ENCODE data around the gene CPXM2. TPM values are rescaled to one million over a fixed set of nuclear protein-coding genes. Genes with fewer than 3 reads are reported as not detected.
A peak's percentile ranks its signal among the peaks of the same experiment; 100 is the strongest.

The CPXM2 gene
- total RNA-seq, 2 donors from 2014 or later: not detected

GRCh38 chr10:123912871-123913270 lies 21.3 kb upstream of the CPXM2 start:
- Mint-ChIP-seq H3K27ac (peak overlapping the region in 1 of 2 donors; percentile 50), H3K9me3 (no peaks in the 10 kb centered on the region), H3K4me1 (ENCODE audit: low read depth in 2 of 2) (peaks cover 56 to 62% of the 10 kb centered on the region in 2 donors), H3K4me3 (peak overlapping the region; percentile 61), H3K27me3 (no peaks in the 10 kb centered on the region), H3K36me3 (no peaks in the 10 kb centered on the region)
- DNase-seq (ENCODE audit: low spot score) (no peak), ATAC-seq (no peak)

DNA sequence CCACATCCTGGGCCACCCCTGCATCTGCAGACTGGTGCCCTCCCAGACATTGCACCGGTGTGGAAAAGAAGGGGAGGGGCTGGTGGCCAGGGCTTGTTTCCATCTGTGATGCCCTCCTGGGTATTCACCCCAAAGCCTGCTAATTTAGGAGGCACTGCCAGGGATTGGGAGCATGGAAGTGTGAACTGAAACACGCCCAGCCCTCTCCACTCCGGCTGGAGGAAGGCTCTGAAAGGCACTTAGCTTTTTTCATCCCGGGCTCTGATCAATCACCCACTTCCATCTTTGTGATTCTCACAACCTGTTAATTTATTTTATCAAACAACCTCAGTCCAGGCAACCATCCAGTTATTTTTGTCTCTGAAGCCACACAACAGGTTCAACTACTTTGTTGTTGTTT lies 20.9 kb upstream of the CPXM2 start:
- H3K4me3 Mint-ChIP-seq: no peak overlapping the region
- H3K4me1 Mint-ChIP-seq (ENCODE audit: low read depth in 2 of 2): peaks cover 60 to 66% of the 10 kb centered on the region in 2 donors
- H3K27me3 Mint-ChIP-seq: no peaks in the 10 kb centered on the region
- no peaks in the 10 kb centered on the region for H3K36me3 Mint-ChIP-seq
- H3K9me3 Mint-ChIP-seq: no peaks in the 10 kb centered on the region
- ATAC-seq (no peak), DNase-seq (ENCODE audit: low spot score) (no peak)
- H3K27ac Mint-ChIP-seq: no peak overlapping the region

DNA sequence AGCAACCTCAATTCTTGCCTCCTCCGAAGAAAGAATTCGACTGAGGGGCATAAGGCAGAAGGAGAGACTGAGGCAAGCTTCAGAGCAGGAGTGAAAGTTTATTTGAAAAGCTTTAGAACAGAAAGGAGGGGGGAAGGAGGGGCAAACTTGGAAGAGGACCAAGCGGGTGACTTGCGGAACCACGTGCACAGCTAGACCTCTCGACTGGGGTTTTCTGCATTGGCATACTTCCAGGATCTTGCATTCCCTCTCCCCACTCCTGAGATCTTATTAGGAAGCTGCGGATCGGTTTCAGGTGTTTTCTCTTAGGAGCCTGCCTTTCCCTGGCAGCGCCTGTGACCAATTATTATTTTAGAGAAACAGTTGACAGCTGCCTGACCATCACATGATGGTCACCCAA lies 20.3 kb upstream of the CPXM2 start:
- Mint-ChIP-seq H3K36me3 (no peaks in the 10 kb centered on the region), H3K4me1 (ENCODE audit: low read depth in 2 of 2) (peaks cover 64 to 72% of the 10 kb centered on the region in 2 donors), H3K9me3 (no peaks in the 10 kb centered on the region), H3K27me3 (no peaks in the 10 kb centered on the region), H3K27ac (no peak overlapping the region), H3K4me3 (no peak overlapping the region)
- DNase-seq (ENCODE audit: low spot score) (no peak), ATAC-seq (no peak)

- H3K4me1 Mint-ChIP-seq (ENCODE audit: low read depth in 2 of 2): peaks cover 69 to 77% of the 10 kb centered on the region in 2 donors
- ATAC-seq (no peak), DNase-seq (ENCODE audit: low spot score) (no peak)
- no peaks in the 10 kb centered on the region for H3K36me3 Mint-ChIP-seq
- H3K9me3 Mint-ChIP-seq: no peaks in the 10 kb centered on the region
- no peaks in the 10 kb centered on the region for H3K27me3 Mint-ChIP-seq
- H3K4me3 Mint-ChIP-seq: no peak overlapping the region
- H3K27ac Mint-ChIP-seq: no peak overlapping the region
Observed at GRCh38 chr10:123909866-123910265, 18.3 kb upstream of the CPXM2 start.

- DNase-seq (ENCODE audit: low spot score) (no peak), ATAC-seq (no peak)
- no peaks in the 10 kb centered on the region for H3K27me3 Mint-ChIP-seq
- no peaks in the 10 kb centered on the region for H3K36me3 Mint-ChIP-seq
- no peaks in the 10 kb centered on the region for H3K9me3 Mint-ChIP-seq
- H3K27ac Mint-ChIP-seq: no peak overlapping the region
- H3K4me3 Mint-ChIP-seq: no peak overlapping the region
- peaks cover 69 to 73% of the 10 kb centered on the region in 2 donors for H3K4me1 Mint-ChIP-seq (ENCODE audit: low read depth in 2 of 2)
Observed at GRCh38 chr10:123909426-123909825, 17.8 kb upstream of the CPXM2 start.

DNA sequence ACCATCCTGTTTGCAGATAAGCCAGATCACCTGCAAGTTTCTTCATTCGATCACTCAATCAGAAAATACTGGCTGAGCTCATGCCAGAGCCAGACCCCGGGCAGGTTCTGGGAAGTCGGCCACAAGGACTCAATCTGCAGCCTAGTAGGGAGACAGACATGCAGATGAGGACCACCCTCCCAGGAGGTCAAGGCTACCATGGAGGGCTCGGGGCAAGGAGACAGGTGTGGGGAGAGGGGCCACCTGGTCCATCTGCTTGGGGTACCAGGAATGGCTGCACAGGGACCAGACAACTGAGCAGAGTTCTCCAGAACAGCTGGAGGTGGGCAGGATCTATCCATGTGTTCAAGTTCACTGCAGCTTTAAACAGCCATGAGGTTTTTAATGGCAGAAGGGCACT lies 16.8 kb upstream of the CPXM2 start:
- DNase-seq (ENCODE audit: low spot score) (no peak), ATAC-seq (no peak)
- no peaks in the 10 kb centered on the region for H3K36me3 Mint-ChIP-seq
- H3K9me3 Mint-ChIP-seq: no peaks in the 10 kb centered on the region
- H3K27me3 Mint-ChIP-seq: no peaks in the 10 kb centered on the region
- no peak overlapping the region for H3K4me3 Mint-ChIP-seq
- peaks cover 59 to 64% of the 10 kb centered on the region in 2 donors for H3K4me1 Mint-ChIP-seq (ENCODE audit: low read depth in 2 of 2)
- peak overlapping the region in 1 of 2 donors; percentile 15 for H3K27ac Mint-ChIP-seq

GRCh38 chr10:123906884-123907652 lies 15.5 kb upstream of the CPXM2 start:
- Mint-ChIP-seq H3K4me1 (ENCODE audit: low read depth in 2 of 2) (peaks cover 50 to 53% of the 10 kb centered on the region in 2 donors), H3K9me3 (no peaks in the 10 kb centered on the region), H3K36me3 (no peaks in the 10 kb centered on the region), H3K27ac (peak overlapping the region in 1 of 2 donors; percentile 15), H3K27me3 (no peaks in the 10 kb centered on the region), H3K4me3 (peak overlapping the region; percentile 34)
- no peak for DNase-seq (ENCODE audit: low spot score)
- ATAC-seq: no peak

DNA sequence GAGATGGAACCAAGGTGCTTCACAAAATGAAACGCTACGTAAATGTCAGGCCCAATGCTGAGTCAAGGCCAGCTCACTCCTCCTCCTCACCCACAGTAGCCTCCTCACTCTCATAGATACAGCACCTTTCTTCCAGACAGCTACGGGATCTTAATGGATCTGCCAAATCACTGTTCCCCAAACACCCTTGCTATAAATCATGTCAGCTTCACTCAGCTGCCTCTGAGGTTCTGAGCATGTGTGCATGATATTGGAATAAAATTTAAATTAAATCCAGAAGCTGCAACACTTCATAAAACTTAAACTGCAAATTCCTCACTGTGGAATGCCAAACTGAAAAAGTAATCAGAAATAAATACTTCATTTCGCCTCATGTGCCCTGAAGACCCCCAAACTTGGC lies 14.7 kb upstream of the CPXM2 start:
- Mint-ChIP-seq H3K27ac (peak overlapping the region in 1 of 2 donors; percentile 15), H3K36me3 (no peaks in the 10 kb centered on the region), H3K27me3 (no peaks in the 10 kb centered on the region), H3K4me3 (no peak overlapping the region), H3K4me1 (ENCODE audit: low read depth in 2 of 2) (peaks cover 45 to 50% of the 10 kb centered on the region in 2 donors), H3K9me3 (no peaks in the 10 kb centered on the region)
- DNase-seq (ENCODE audit: low spot score) (no peak), ATAC-seq (no peak)

GRCh38 chr10:123904834-123905409 lies 13.3 kb upstream of the CPXM2 start:
- Mint-ChIP-seq H3K4me1 (ENCODE audit: low read depth in 2 of 2) (peaks cover 37 to 39% of the 10 kb centered on the region in 2 donors), H3K27ac (no peak overlapping the region), H3K9me3 (peaks cover 3% of the 10 kb centered on the region), H3K27me3 (no peaks in the 10 kb centered on the region), H3K4me3 (no peak overlapping the region), H3K36me3 (peaks cover 1% of the 10 kb centered on the region)
- ATAC-seq: no peak
- no peak for DNase-seq (ENCODE audit: low spot score)

DNA sequence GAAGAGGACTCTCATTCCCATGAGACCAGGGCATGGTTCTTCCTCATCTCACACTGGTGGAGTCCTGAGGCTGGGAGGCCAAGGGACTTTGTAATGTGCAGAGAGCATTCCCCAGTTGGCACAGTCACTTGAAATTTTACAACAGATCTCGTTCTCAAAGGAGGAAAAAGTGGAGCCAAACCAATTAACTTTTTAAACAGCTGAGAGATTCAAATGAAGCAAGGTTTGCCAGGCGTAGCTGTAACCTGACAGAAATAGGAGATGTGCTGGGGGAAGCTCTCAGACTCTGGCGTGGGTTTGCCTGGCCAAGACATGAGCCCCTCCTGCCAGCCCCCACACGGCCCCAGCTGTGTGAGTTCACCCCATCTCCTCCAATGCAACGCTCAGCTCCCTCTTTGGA lies 12.0 kb upstream of the CPXM2 start:
- Mint-ChIP-seq H3K27ac (no peak overlapping the region), H3K4me3 (no peak overlapping the region), H3K27me3 (no peaks in the 10 kb centered on the region), H3K36me3 (peaks cover 7% of the 10 kb centered on the region), H3K4me1 (ENCODE audit: low read depth in 2 of 2) (peaks cover 26 to 33% of the 10 kb centered on the region in 2 donors), H3K9me3 (peaks cover 3% of the 10 kb centered on the region)
- DNase-seq (ENCODE audit: low spot score): no peak
- no peak for ATAC-seq

DNA sequence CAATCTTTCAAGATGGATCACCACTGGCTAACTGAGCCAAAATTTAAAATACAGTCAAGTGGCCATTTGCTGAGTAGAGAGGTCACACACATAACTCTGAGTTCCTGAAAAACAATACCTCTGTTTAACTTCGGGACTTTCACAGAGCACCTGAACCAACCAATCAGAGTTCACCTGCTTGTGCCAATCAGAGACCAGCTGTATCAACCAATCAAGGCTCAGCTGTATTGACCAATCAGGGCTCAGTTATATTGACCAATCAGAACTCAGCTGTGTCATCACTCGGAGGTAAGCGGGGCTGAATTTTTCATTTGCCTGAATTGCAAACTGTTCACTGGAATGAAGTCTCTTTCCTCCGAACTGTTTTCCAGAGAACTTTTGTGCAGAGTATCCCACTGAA lies 10.0 kb upstream of the CPXM2 start:
- Mint-ChIP-seq H3K4me3 (no peak overlapping the region), H3K36me3 (peaks cover 7% of the 10 kb centered on the region)

DNA sequence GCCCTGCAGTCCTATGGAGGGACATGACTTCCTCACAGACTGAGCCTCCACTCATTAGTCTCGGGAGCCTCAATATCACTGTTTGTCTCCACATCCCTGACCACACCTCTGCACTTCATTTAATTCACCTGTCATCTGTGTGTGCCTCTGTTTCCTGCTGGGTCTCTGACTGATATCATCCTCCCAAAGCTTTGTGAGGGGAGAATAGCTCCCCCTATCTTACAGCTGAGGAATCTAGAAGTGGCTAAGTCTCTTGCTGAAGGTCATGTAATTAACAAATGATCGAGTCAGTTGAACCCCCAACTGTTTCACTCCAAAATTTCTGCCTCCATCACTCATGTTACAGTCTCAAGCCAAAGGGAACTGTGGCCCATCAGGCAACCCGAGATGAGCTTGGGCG lies 5.5 kb upstream of the CPXM2 start:
- Mint-ChIP-seq H3K4me3 (no peak overlapping the region), H3K36me3 (peaks cover 7% of the 10 kb centered on the region), H3K27ac (no peak overlapping the region), H3K27me3 (peaks cover 7 to 16% of the 10 kb centered on the region in 2 donors), H3K4me1 (ENCODE audit: low read depth in 2 of 2) (peaks cover 3 to 5% of the 10 kb centered on the region in 2 donors), H3K9me3 (peaks cover 3% of the 10 kb centered on the region)
- ATAC-seq: no peak
- DNase-seq (ENCODE audit: low spot score): no peak

More for the DNA sequence above, 10.0 kb upstream of the CPXM2 start:
- DNase-seq (ENCODE audit: low spot score): no peak
- Mint-ChIP-seq H3K27me3 (peaks cover 0 to 3% of the 10 kb centered on the region in 2 donors), H3K4me1 (ENCODE audit: low read depth in 2 of 2) (peaks cover 13 to 19% of the 10 kb centered on the region in 2 donors), H3K27ac (no peak overlapping the region), H3K9me3 (peaks cover 3% of the 10 kb centered on the region)
- no peak for ATAC-seq

DNA sequence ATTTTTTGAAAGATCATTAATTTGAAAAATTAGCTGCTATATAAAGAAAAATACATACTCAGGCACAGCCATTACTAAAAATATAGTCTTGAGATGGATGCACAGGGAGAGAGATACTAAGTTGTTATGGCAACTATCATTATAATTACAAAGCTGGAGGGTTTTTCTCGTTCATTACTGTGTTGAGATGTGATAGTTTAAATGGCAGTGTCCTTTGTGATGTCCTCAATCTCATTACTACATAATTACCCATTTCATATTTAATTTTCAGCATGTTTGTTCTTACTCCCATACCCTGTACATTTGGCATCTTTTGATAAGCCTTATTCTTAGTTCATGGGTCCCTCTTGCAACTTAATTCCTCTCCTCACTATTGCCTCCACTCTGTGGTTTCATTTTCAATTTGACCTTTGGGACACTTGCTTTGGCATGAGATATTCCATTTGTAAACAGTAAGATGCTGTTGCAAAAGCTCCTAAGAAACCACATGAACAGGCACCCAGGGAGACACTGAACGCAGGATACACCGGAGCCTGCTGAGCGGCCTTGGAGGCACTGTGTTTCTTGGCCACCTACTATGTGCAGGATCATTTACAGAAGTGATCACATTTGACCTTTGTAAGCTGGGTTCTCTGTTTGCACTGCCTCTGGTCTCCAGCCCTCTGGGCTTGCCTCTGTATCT lies 4.8 kb upstream of the CPXM2 start:
- peaks cover 7 to 16% of the 10 kb centered on the region in 2 donors for H3K27me3 Mint-ChIP-seq
- H3K36me3 Mint-ChIP-seq: peaks cover 7% of the 10 kb centered on the region
- no peak overlapping the region for H3K4me3 Mint-ChIP-seq
- H3K4me1 Mint-ChIP-seq (ENCODE audit: low read depth in 2 of 2): peaks cover 3 to 5% of the 10 kb centered on the region in 2 donors
- H3K27ac Mint-ChIP-seq: no peak overlapping the region
- DNase-seq (ENCODE audit: low spot score): no peak
- peaks cover 3% of the 10 kb centered on the region for H3K9me3 Mint-ChIP-seq
- ATAC-seq: no peak

DNA sequence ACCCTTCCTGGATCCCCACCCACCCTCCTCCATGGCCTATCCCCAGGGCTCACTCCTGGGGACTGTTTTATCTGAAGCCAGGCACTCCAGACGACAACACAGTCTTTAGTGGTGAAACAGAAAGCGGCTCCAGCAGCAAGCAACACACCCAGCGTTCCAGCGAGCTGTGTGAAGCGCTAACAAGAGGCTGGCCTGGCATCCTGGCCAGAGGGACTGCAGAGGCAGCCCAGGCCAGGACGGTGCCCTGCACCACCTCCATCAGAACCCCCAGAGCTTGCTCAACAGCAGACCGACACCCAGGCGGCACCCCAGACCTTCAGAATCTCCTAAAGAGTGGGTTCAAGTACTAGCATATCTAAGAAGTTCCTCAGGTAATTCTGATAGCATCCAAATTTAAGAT lies 2.0 kb upstream of the CPXM2 start:
- H3K9me3 Mint-ChIP-seq: no peaks in the 10 kb centered on the region
- ATAC-seq: no peak
- H3K4me1 Mint-ChIP-seq (ENCODE audit: low read depth in 2 of 2): peaks cover 3 to 5% of the 10 kb centered on the region in 2 donors
- H3K36me3 Mint-ChIP-seq: no peaks in the 10 kb centered on the region
- peaks cover 25 to 31% of the 10 kb centered on the region in 2 donors for H3K27me3 Mint-ChIP-seq
- H3K27ac Mint-ChIP-seq: no peak overlapping the region
- no peak overlapping the region for H3K4me3 Mint-ChIP-seq
- DNase-seq (ENCODE audit: low spot score): no peak
